MM.1S (cell line): ENCODE results near the gene ANXA9.

Source experiments
- DNase-seq: peaks from one replicate; pipeline ENCODE4 v3.0.0-alpha.2; 2015
- H2AFZ ChIP-seq: fragments of 300-600 bp; sonication (generic); 2 replicates; pipeline ENCODE4 v1.6.0; 2016; ENCODE audit warnings: antibody characterized with exemption, low read length
- H3F3A ChIP-seq: fragments of 300-600 bp; sonication (generic); 2 replicates; pipeline ENCODE4 v1.6.1; 2016; ENCODE audit warnings: mild to moderate bottlenecking, antibody characterized with exemption, low read length, moderate library complexity, mixed read lengths; ENCODE audit not compliant: insufficient read depth
- H3K27ac ChIP-seq: fragments of 300-600 bp; sonication (generic); 2 replicates; pipeline ENCODE4 v1.5.1; 2016; ENCODE audit warnings: mild to moderate bottlenecking, low read length
- H3K27me3 ChIP-seq: fragments of 300-600 bp; sonication (generic); replicated peaks from 2 replicates; pipeline ENCODE4 v1.6.0; 2016; ENCODE audit warnings: low read length; ENCODE audit not compliant: insufficient read depth
- H3K36me3 ChIP-seq: fragments of 300-600 bp; sonication (generic); replicated peaks from 2 replicates; pipeline ENCODE4 v1.6.1; 2016; ENCODE audit warnings: mild to moderate bottlenecking, low read length, mixed read lengths; ENCODE audit not compliant: insufficient read depth
- H3K4me1 ChIP-seq: fragments of 300-600 bp; sonication (generic); 2 replicates; pipeline ENCODE4 v1.6.1; 2016; ENCODE audit warnings: low read length, mixed read lengths
- H3K4me2 ChIP-seq: fragments of 300-600 bp; sonication (generic); 2 replicates; pipeline ENCODE4 v1.6.0; 2016; ENCODE audit warnings: low read depth, low read length
- H3K4me3 ChIP-seq: fragments of 300-600 bp; sonication (generic); 2 replicates; pipeline ENCODE4 v1.5.1; 2016; ENCODE audit warnings: low read length, mixed read lengths
- H3K79me2 ChIP-seq: fragments of 300-600 bp; sonication (generic); 2 replicates; pipeline ENCODE4 v1.6.1; 2016; ENCODE audit warnings: mixed run types, low read length, mixed read lengths
- H3K9ac ChIP-seq: fragments of 300-600 bp; sonication (generic); 2 replicates; pipeline ENCODE4 v1.6.1; 2016; ENCODE audit warnings: low read length, mixed read lengths
- H3K9me2 ChIP-seq: fragments of 300-600 bp; sonication (generic); replicated peaks from 2 replicates; pipeline ENCODE4 v1.6.1; 2016; ENCODE audit warnings: mild to moderate bottlenecking, low read length, mixed read lengths; ENCODE audit not compliant: insufficient read depth
- H3K9me3 ChIP-seq: fragments of 300-600 bp; sonication (generic); replicated peaks from 2 replicates; pipeline ENCODE4 v1.6.1; 2016; ENCODE audit warnings: mild to moderate bottlenecking, low read length, mixed read lengths; ENCODE audit not compliant: insufficient read depth
- H4K20me1 ChIP-seq: fragments of 300-600 bp; sonication (generic); 2 replicates; pipeline ENCODE4 v1.6.1; 2016; ENCODE audit warnings: mild to moderate bottlenecking, low read length, moderate library complexity, mixed read lengths; ENCODE audit not compliant: insufficient read depth
- EZH2 ChIP-seq: fragments of 300-600 bp; sonication (generic); optimal IDR thresholded peaks from 2 replicates; pipeline ENCODE3; 2017; ENCODE audit warnings: low read depth, mild to moderate bottlenecking, antibody characterized with exemption, low read length, mixed read lengths
- EZH2phosphoT487 ChIP-seq: fragments of 300-600 bp; sonication (generic); IDR thresholded peaks from 2 replicates; pipeline ENCODE4 v1.6.1; 2018; ENCODE audit warnings: antibody characterized with exemption, low read length
- TF ChIP-seq, protein P1 (sequence below): fragments of 300-600 bp; sonication (generic); IDR thresholded peaks from 2 replicates; pipeline ENCODE4 v1.5.1; 2016; ENCODE audit warnings: antibody characterized with exemption, low read length, mixed read lengths

The ANXA9 gene

DNA sequence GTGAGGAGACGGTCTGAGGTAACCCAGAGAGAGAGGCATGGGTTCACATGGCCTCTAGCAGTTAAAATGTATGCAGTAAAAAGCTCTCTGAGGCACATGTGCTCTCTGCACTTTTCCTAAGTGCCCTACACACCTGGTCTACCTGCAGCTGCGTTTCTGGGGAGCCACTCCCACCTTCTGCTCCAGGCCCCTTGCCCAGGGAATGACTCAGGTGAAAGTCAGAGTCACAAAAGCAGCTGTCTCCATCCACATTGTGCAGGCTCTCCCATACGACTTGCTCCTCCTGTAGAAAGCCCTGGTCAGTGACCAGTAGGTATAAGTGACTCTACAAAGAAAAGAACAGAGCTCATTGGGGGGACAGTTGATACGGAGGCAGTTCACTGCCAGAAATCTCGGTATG is 15.9 kb downstream of the ANXA9 start:
- Histone ChIP-seq H3K9me3 (no peaks in the 10 kb centered on the region), H3K9me2 (no peaks in the 10 kb centered on the region), H3K36me3 (no peaks in the 10 kb centered on the region), H2AFZ (no peak overlapping the region), H3F3A (no peaks in the 10 kb centered on the region), H3K4me1 (peaks cover 5% of the 10 kb centered on the region), H3K79me2 (no peaks in the 10 kb centered on the region), H3K27me3 (no peaks in the 10 kb centered on the region), H3K9ac (no peak overlapping the region), H3K4me3 (no peak overlapping the region), H3K4me2 (no peak overlapping the region), H4K20me1 (no peaks in the 10 kb centered on the region), H3K27ac (no peak overlapping the region)
- TF ChIP-seq EZH2phosphoT487 (no peak), EZH2 (no peak)
- TF ChIP-seq, protein P1, sequence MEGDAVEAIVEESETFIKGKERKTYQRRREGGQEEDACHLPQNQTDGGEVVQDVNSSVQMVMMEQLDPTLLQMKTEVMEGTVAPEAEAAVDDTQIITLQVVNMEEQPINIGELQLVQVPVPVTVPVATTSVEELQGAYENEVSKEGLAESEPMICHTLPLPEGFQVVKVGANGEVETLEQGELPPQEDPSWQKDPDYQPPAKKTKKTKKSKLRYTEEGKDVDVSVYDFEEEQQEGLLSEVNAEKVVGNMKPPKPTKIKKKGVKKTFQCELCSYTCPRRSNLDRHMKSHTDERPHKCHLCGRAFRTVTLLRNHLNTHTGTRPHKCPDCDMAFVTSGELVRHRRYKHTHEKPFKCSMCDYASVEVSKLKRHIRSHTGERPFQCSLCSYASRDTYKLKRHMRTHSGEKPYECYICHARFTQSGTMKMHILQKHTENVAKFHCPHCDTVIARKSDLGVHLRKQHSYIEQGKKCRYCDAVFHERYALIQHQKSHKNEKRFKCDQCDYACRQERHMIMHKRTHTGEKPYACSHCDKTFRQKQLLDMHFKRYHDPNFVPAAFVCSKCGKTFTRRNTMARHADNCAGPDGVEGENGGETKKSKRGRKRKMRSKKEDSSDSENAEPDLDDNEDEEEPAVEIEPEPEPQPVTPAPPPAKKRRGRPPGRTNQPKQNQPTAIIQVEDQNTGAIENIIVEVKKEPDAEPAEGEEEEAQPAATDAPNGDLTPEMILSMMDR = no peak
- DNase-seq = no peak

DNA sequence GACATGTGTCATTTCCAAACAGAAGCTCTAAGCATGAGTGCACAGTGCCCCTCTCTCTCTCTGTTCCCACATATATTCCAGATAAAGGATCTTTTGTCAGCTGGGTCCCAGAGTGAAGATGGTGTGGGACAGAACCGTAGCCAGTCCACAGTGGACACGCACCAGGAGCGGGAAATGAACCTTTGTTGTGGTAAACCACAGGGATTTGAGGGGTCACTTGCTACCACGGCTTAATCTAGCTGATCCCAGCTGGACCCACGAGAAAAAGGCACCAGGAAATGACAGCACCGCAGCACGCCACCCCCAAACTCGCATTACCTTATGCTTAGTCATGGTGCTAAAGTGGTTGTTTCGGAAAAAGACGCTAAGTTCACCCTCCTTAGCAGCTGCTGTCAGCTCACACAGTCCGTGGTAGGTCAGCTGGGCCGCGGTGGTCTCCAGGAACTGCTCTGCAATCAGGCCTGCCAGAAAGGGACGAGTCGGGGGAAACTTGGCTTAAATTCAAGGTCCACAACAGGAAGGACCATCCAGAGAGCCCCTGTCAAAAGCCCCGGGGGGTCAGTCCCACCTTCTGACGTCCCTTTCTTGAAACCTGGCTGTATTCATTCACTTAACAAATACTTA is 17.1 kb downstream of the ANXA9 start:
- TF ChIP-seq EZH2phosphoT487 (no peak), EZH2 (no peak)
- TF ChIP-seq, protein P1 = no peak
- no peaks in the 10 kb centered on the region for H3K27me3 ChIP-seq
- H4K20me1 ChIP-seq = no peaks in the 10 kb centered on the region
- no peak overlapping the region for H3K4me2 ChIP-seq
- no peak overlapping the region for H3K9ac ChIP-seq
- no peaks in the 10 kb centered on the region for H3F3A ChIP-seq
- peaks cover 8% of the 10 kb centered on the region for H3K4me1 ChIP-seq
- H2AFZ ChIP-seq = no peak overlapping the region
- no peak overlapping the region for H3K27ac ChIP-seq
- no peaks in the 10 kb centered on the region for H3K36me3 ChIP-seq
- no peaks in the 10 kb centered on the region for H3K79me2 ChIP-seq
- DNase-seq = no peak
- H3K9me2 ChIP-seq = no peaks in the 10 kb centered on the region
- H3K9me3 ChIP-seq = no peaks in the 10 kb centered on the region
- H3K4me3 ChIP-seq = no peak overlapping the region

DNA sequence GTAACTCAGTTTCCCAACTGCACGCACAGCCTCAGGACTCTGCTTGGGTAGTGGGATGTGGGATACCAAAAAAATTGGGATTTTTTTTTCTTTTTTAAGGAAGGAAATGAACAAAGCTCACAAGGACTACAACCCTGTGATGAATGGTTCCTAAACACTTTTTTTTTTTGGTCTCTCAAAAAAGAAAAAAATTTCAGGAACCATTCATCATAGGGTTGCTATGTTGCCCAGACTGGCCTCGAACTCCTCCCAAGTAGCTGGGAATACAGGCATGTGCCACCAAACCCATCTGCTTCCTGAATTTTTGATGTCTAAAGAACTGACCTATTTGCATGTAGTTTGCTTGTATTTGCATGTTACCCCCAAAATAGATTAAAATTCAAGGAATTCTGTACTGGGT is 17.8 kb downstream of the ANXA9 start:
- no peaks in the 10 kb centered on the region for H3K36me3 ChIP-seq
- no peaks in the 10 kb centered on the region for H3F3A ChIP-seq
- peaks cover 8% of the 10 kb centered on the region for H3K4me1 ChIP-seq
- no peaks in the 10 kb centered on the region for H3K27me3 ChIP-seq
- DNase-seq = no peak
- no peak overlapping the region for H3K27ac ChIP-seq
- no peak for TF ChIP-seq EZH2
- TF ChIP-seq EZH2phosphoT487 = no peak
- TF ChIP-seq, protein P1 = no peak
- H3K9me3 ChIP-seq = no peaks in the 10 kb centered on the region
- peaks cover 3% of the 10 kb centered on the region; the same call in 1 of the 2 replicates for H3K79me2 ChIP-seq
- no peak overlapping the region for H2AFZ ChIP-seq
- H4K20me1 ChIP-seq = no peaks in the 10 kb centered on the region
- no peak overlapping the region for H3K4me3 ChIP-seq
- H3K9me2 ChIP-seq = no peaks in the 10 kb centered on the region
- no peak overlapping the region for H3K4me2 ChIP-seq
- H3K9ac ChIP-seq = no peak overlapping the region
